GM23248 (cell line): ENCODE results near the gene ARHGEF28. TPM values are rescaled to one million over a fixed set of nuclear protein-coding genes. Genes with fewer than 3 reads are reported as not detected.
A peak's percentile ranks its signal among the peaks of the same experiment; 100 is the strongest.

Source experiments
- DNase-seq: peaks from one replicate; pipeline ENCODE4 v3.0.0-alpha.2; 2015
- H2AFZ ChIP-seq: fragments of 200-600 bp; sonication (generic); 2 replicates; pipeline ENCODE4 v1.6.1; 2016; ENCODE audit warnings: antibody characterized with exemption
- H3F3A ChIP-seq: fragments of 200-600 bp; sonication (generic); 2 replicates; pipeline ENCODE4 v1.6.1; 2016; ENCODE audit warnings: mild to moderate bottlenecking, antibody characterized with exemption, mixed run types; ENCODE audit not compliant: insufficient read depth
- H3K27ac ChIP-seq: fragments of 200-600 bp; sonication (generic); 2 replicates; pipeline ENCODE4 v1.5.1; 2016; ENCODE audit warnings: mild to moderate bottlenecking
- H3K27me3 ChIP-seq: fragments of 200-600 bp; sonication (generic); replicated peaks from 2 replicates; pipeline ENCODE4 v1.6.1; 2016; ENCODE audit warnings: mild to moderate bottlenecking; ENCODE audit not compliant: insufficient read depth
- H3K36me3 ChIP-seq: fragments of 200-600 bp; sonication (generic); 2 replicates; pipeline ENCODE4 v1.6.1; 2016; ENCODE audit warnings: low read depth, mild to moderate bottlenecking
- H3K4me1 ChIP-seq: fragments of 200-600 bp; sonication (generic); 2 replicates; pipeline ENCODE4 v1.6.1; 2016; ENCODE audit warnings: mild to moderate bottlenecking; ENCODE audit not compliant: insufficient read depth
- H3K4me2 ChIP-seq: fragments of 200-600 bp; sonication (generic); one replicate; pipeline ENCODE4 v1.6.1; 2016; ENCODE audit warnings: mild to moderate bottlenecking; ENCODE audit not compliant: unreplicated experiment
- H3K4me3 ChIP-seq: fragments of 200-600 bp; sonication (generic); 2 replicates; pipeline ENCODE4 v1.5.1; 2016; ENCODE audit warnings: mild to moderate bottlenecking
- H3K79me2 ChIP-seq: fragments of 200-600 bp; sonication (generic); 2 replicates; pipeline ENCODE4 v1.6.1; 2016; ENCODE audit warnings: mild to moderate bottlenecking; ENCODE audit not compliant: insufficient read depth
- H3K9ac ChIP-seq: fragments of 200-600 bp; sonication (generic); 2 replicates; pipeline ENCODE4 v1.6.1; 2016; ENCODE audit warnings: mild to moderate bottlenecking
- H3K9me2 ChIP-seq: fragments of 200-600 bp; sonication (generic); 2 replicates; pipeline ENCODE4 v1.6.1; 2016; ENCODE audit warnings: mixed run types, mild to moderate bottlenecking, moderate library complexity; ENCODE audit not compliant: insufficient read depth
- H3K9me3 ChIP-seq: fragments of 200-600 bp; sonication (generic); one replicate; pipeline ENCODE4 v1.6.1; 2017; ENCODE audit warnings: low read depth
- H4K20me1 ChIP-seq: fragments of 200-600 bp; sonication (generic); 2 replicates; pipeline ENCODE4 v1.6.0; 2016; ENCODE audit not compliant: insufficient read depth
- EZH2 ChIP-seq: fragments of 200-600 bp; sonication (generic); IDR thresholded peaks from 2 replicates; pipeline ENCODE4 v1.6.1; 2018; ENCODE audit warnings: antibody characterized with exemption, mild to moderate bottlenecking; ENCODE audit not compliant: insufficient read depth, poor library complexity, severe bottlenecking
- EZH2phosphoT487 ChIP-seq: fragments of 200-600 bp; sonication (generic); IDR thresholded peaks from 2 replicates; pipeline ENCODE4 v1.6.1; 2018; ENCODE audit warnings: antibody characterized with exemption, moderate library complexity, mild to moderate bottlenecking, low read depth; ENCODE audit not compliant: insufficient read depth
- WGBS, 2 experiments: methylation state at CpG; one replicate each; pipeline ENCODE4 v1.1.6; 2015 to 2017; ENCODE audit warnings: low lambda C conversion rate in 2 of 2, low coverage in 1 of 2; ENCODE audit errors: missing lambda C conversion rate in 2 of 2; 5-methylcytosine and 5-hydroxymethylcytosine counted together
- in situ Hi-C: fragments of 300-500 bp; cut with MboI; formaldehyde crosslinking; loops from 2 replicates; pipeline ENCODE4 v1.15.0; 2020
- polyA plus RNA-seq: library from polyadenylated mRNA; unstranded; fragments of >200 nt; fragmentation: Nextera tagmentation; extraction: Ambion mirVana; gene quantifications from 2 replicates; pipeline ENCODE4 v1.2.1, GENCODE V29; 2016
- total RNA-seq: library from RNA; depleted of rRNA; stranded (reverse); fragments of >200 nt; shearing (Covaris generic); gene quantifications from 2 replicates; pipeline ENCODE4 v1.2.3, GENCODE V29; 2014

Gene ARHGEF28
- total and polyA plus RNA-seq, 2 experiments from 2014 or later, result 5.0 to 9.6 TPM

DNA sequence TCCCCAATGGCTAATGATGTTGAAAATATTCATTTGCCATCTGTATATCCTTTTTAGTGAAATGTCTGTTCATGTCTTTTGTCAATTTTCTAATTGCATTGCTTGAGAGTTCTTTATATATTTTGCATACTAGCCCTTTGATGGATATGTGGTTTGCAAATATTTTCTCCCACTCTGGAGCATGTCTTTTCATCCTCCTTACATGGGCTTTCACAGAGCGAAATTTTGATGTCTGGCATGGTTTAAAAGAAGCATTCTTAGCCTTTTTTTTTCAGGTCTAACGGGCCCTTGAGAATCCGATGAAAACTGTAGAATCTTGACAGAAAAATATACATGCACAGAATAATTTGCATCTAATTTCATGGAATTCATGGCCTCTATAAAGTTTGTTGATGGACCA is 44.7 kb downstream of the ARHGEF28 start:
- Histone ChIP-seq H3K4me1 (peaks cover 27% of the 10 kb centered on the region), H2AFZ (no peak overlapping the region), H3K9me2 (no peaks in the 10 kb centered on the region), H3K27ac (no peak overlapping the region), H3K4me2 (no peak overlapping the region), H3F3A (peaks cover 31% of the 10 kb centered on the region), H3K9ac (no peak overlapping the region), H3K9me3 (no peaks in the 10 kb centered on the region), H3K4me3 (no peak overlapping the region), H3K27me3 (no peaks in the 10 kb centered on the region), H4K20me1 (no peaks in the 10 kb centered on the region), H3K36me3 (no peaks in the 10 kb centered on the region), H3K79me2 (peaks cover 37% of the 10 kb centered on the region)
- in situ Hi-C loops, result no loop called here
- no peak for DNase-seq
- 85 to 87% methylated on average over 3 of the region's 3 CpGs for WGBS, 2 experiments
- TF ChIP-seq EZH2phosphoT487 (no peak), EZH2 (no peak)

DNA sequence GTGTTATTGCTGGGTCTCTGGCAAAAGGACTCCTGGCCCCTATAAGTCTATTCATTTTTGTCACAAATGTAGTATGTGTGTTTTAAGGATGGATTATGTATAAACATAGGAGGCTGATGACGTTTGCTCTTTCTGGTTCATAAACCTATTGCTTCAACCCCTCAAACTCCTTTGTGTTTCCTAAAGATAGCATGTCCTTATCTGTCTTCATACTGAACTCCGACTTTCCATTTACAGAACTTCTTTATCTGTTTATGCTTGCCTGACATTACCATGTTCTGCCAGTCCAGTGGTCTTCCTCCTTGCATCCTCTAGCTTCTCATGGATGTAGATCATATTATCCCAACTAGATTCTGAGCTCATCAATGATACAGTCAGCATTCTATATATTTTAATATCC is 46.1 kb downstream of the ARHGEF28 start:
- H3F3A ChIP-seq, result peaks cover 31% of the 10 kb centered on the region
- peaks cover 41% of the 10 kb centered on the region for H3K79me2 ChIP-seq
- H3K9ac ChIP-seq, result no peak overlapping the region
- no peak overlapping the region for H2AFZ ChIP-seq
- H3K27me3 ChIP-seq, result no peaks in the 10 kb centered on the region
- H3K9me2 ChIP-seq, result no peaks in the 10 kb centered on the region
- 67 to 69% methylated on average over 2 of the region's 2 CpGs for WGBS, 2 experiments
- peaks cover 27% of the 10 kb centered on the region for H3K4me1 ChIP-seq
- H3K27ac ChIP-seq, result no peak overlapping the region
- no peak for TF ChIP-seq EZH2phosphoT487
- TF ChIP-seq EZH2, result no peak
- H3K4me3 ChIP-seq, result no peak overlapping the region
- no peaks in the 10 kb centered on the region for H3K36me3 ChIP-seq
- H4K20me1 ChIP-seq, result no peaks in the 10 kb centered on the region
- H3K4me2 ChIP-seq, result no peak overlapping the region
- no peak for DNase-seq
- in situ Hi-C loops, result no loop called here
- H3K9me3 ChIP-seq, result no peaks in the 10 kb centered on the region

DNA sequence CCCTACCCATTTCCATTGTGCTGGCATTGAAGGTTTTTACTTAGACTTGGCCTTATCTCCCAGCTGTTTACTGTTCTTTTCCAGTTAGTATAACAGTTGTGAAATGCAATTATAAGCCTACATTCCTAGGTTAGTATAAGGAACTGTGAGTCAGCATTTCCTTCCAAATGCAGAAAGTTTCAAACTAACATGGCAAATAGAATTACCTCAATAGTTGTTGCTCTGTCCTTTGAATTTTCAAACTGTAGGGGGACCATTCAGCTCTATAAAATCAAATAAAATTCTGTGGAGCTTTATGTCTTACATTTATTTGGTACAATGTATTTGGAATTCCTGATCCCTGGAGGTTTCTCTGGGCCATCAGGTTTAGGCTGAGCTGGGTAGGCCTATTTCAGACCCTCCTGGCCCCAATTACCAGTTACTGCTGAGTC is 47.2 kb downstream of the ARHGEF28 start:
- in situ Hi-C loops, result no loop called here
- H3K4me2 ChIP-seq, result peak overlapping the region; percentile 73

GRCh38 chr5:73674669-73675004 is 48.6 kb downstream of the ARHGEF28 start:
- Histone ChIP-seq H3K9me2 (no peaks in the 10 kb centered on the region), H3K4me3 (no peak overlapping the region), H3K27me3 (no peaks in the 10 kb centered on the region), H2AFZ (peak overlapping the region; percentile 57; the same call in 1 of the 2 replicates), H3K36me3 (no peaks in the 10 kb centered on the region), H3K79me2 (peaks cover 45% of the 10 kb centered on the region), H3K4me1 (peaks cover 27% of the 10 kb centered on the region), H3K9me3 (no peaks in the 10 kb centered on the region), H3K4me2 (peak overlapping the region; percentile 73), H3F3A (peaks cover 31% of the 10 kb centered on the region), H4K20me1 (no peaks in the 10 kb centered on the region), H3K9ac (no peak overlapping the region), H3K27ac (peak overlapping the region; percentile 84)
- TF ChIP-seq EZH2phosphoT487, result no peak
- TF ChIP-seq EZH2, result no peak
- peak; percentile 34 for DNase-seq
- WGBS, 2 experiments, result 87% methylated on average over 2 of the region's 2 CpGs
- in situ Hi-C loops, result no loop called here

More for the DNA sequence above, 47.2 kb downstream of the ARHGEF28 start:
- peak overlapping the region; percentile 55; the same call in 1 of the 2 replicates for H2AFZ ChIP-seq
- H3K79me2 ChIP-seq, result peaks cover 36% of the 10 kb centered on the region
- peak overlapping the region; percentile 51 for H3K9ac ChIP-seq
- DNase-seq, result peak; percentile 96
- H3K36me3 ChIP-seq, result no peaks in the 10 kb centered on the region
- TF ChIP-seq EZH2 (no peak), EZH2phosphoT487 (no peak)
- peaks cover 27% of the 10 kb centered on the region for H3K4me1 ChIP-seq
- no peaks in the 10 kb centered on the region for H4K20me1 ChIP-seq
- peak overlapping the region; percentile 84 for H3K27ac ChIP-seq
- H3K9me3 ChIP-seq, result no peaks in the 10 kb centered on the region
- H3F3A ChIP-seq, result peaks cover 31% of the 10 kb centered on the region
- H3K9me2 ChIP-seq, result no peaks in the 10 kb centered on the region
- H3K4me3 ChIP-seq, result no peak overlapping the region
- no peaks in the 10 kb centered on the region for H3K27me3 ChIP-seq

- H3K4me2 ChIP-seq, result no peak overlapping the region
- DNase-seq, result no peak
- H3K79me2 ChIP-seq, result peaks cover 37% of the 10 kb centered on the region
These were observed 52.3 kb downstream of the ARHGEF28 start for GRCh38 chr5:73678322-73678740.

More at GRCh38 chr5:73678322-73678740, 52.3 kb downstream of the ARHGEF28 start:
- H3K4me3 ChIP-seq, result no peak overlapping the region
- H3K36me3 ChIP-seq, result no peaks in the 10 kb centered on the region
- no peaks in the 10 kb centered on the region for H3K9me2 ChIP-seq
- no peak overlapping the region for H2AFZ ChIP-seq
- WGBS, 2 experiments, result 75 to 79% methylated on average over 4 of the region's 4 CpGs
- in situ Hi-C loops, result no loop called here
- no peaks in the 10 kb centered on the region for H3K27me3 ChIP-seq
- H4K20me1 ChIP-seq, result no peaks in the 10 kb centered on the region
- no peaks in the 10 kb centered on the region for H3K9me3 ChIP-seq
- H3K27ac ChIP-seq, result no peak overlapping the region
- peaks cover 19% of the 10 kb centered on the region for H3K4me1 ChIP-seq
- H3F3A ChIP-seq, result peaks cover 19% of the 10 kb centered on the region
- H3K9ac ChIP-seq, result no peak overlapping the region
- TF ChIP-seq EZH2phosphoT487, result no peak
- TF ChIP-seq EZH2, result no peak
